K562 (cell line): ENCODE results near the gene LRRC7. TPM values are rescaled to one million over a fixed set of nuclear protein-coding genes. Genes with fewer than 3 reads are reported as not detected.

ENCODE experiments used
- ATAC-seq: fragments of 200-7000 bp; cut with Tn5 transposase; 3 replicates; pipeline ENCODE4 v1.9.1; 2020; ENCODE audit warnings: moderate library complexity
- BruUV-seq: library from RNA; stranded (reverse); fragments of 400-500 nt; replicated peaks from 2 replicates; lab custom pipeline; 2021; lab: Mats Ljungman, UMichigan
- CTCF ChIA-PET: fragments of 300-600 bp; formaldehyde crosslinking; extraction: SDS; loops from one replicate; lab custom pipeline; 2021; ENCODE audit warnings: low intra/inter-chr PET ratio; lab: Yijun Ruan, JAX
- POLR2A ChIA-PET: fragments of 300-600, 350-650 bp; sonication (Branson Sonifier 250); formaldehyde crosslinking; extraction: SDS; loops from one replicate; lab custom pipeline; 2021; ENCODE audit warnings: antibody characterized with exemption, inconsistent platforms; lab: Yijun Ruan, JAX
- DNase-seq, 4 experiments: peaks; one replicate each; pipeline versions ENCODE4 v3.0.0 to v3.0.0-alpha.2; 2011 to 2018; ENCODE audit warnings: low spot score in 3 of 4, mixed read lengths in 3 of 4; ENCODE audit errors: extremely low read depth in 1 of 4
- FAIRE-seq: peaks from 2 replicates; lab custom pipeline; 2011; peaks lifted over from hg19 to GRCh38; lab: Jason Lieb, UNC
- H2AFZ ChIP-seq: 2 replicates; pipeline ENCODE4 v1.6.0; 2011; ENCODE audit warnings: low read depth, low read length, control low read depth, inconsistent platforms
- H3K27ac ChIP-seq: fragments of 200-600 bp; 3 replicates; pipeline ENCODE4 v1.8.0; 2011; ENCODE audit warnings: low read depth, mild to moderate bottlenecking, control low read depth, inconsistent platforms, low read length, moderate library complexity, mixed read lengths; ENCODE audit errors: extremely low read depth
- H3K27me3 ChIP-seq, 2 experiments: fragments of 300-600 bp in 1 of 2; 2 replicates in 1 of 2; 3 replicates in 1 of 2; pipeline versions ENCODE4 v1.6.0 to v1.8.0; 2011; ENCODE audit warnings: inconsistent platforms in 2 of 2, low read length in 2 of 2, mild to moderate bottlenecking in 1 of 2, mixed read lengths in 1 of 2, moderate library complexity in 1 of 2; ENCODE audit not compliant: control insufficient read depth in 2 of 2, insufficient read depth in 2 of 2
- H3K36me3 ChIP-seq: fragments of 300-600 bp; 3 replicates; pipeline ENCODE4 v1.8.0; 2011; ENCODE audit warnings: mild to moderate bottlenecking, low read length, inconsistent platforms; ENCODE audit not compliant: control insufficient read depth, insufficient read depth
- H3K4me1 ChIP-seq, 2 experiments: fragments of 200-600 bp in 1 of 2; replicated peaks in 1 of 2; 2 replicates in 1 of 2; 3 replicates in 1 of 2; pipeline versions ENCODE4 v1.5.1 to v1.8.0; 2011; ENCODE audit warnings: inconsistent platforms in 2 of 2, low read length in 2 of 2, mild to moderate bottlenecking in 1 of 2, mixed read lengths in 1 of 2, moderate library complexity in 1 of 2; ENCODE audit not compliant: control insufficient read depth in 2 of 2, insufficient read depth in 2 of 2
- H3K4me2 ChIP-seq: 2 replicates; pipeline ENCODE4 v1.6.1; 2011; ENCODE audit warnings: low read length, control low read depth, inconsistent platforms, mixed read lengths; ENCODE audit not compliant: insufficient read depth
- H3K4me3 ChIP-seq: fragments of 200-600 bp; sonication (generic), shearing (Covaris generic); 2 replicates; pipeline ENCODE4 v1.5.1; 2016; ENCODE audit warnings: control low read depth, inconsistent platforms
- H3K79me2 ChIP-seq: fragments of 200-600 bp; 3 replicates; pipeline ENCODE4 v1.8.0; 2011; ENCODE audit warnings: low read length, inconsistent platforms; ENCODE audit not compliant: control insufficient read depth, insufficient read depth
- H3K9ac ChIP-seq, 2 experiments: 2 replicates each; pipeline versions ENCODE4 v1.6.0 to v1.6.1; 2011; ENCODE audit warnings: low read depth in 2 of 2, low read length in 2 of 2, control low read depth in 1 of 2, inconsistent platforms in 1 of 2, mild to moderate bottlenecking in 1 of 2, mixed read lengths in 1 of 2; ENCODE audit not compliant: insufficient read depth in 1 of 2
- H3K9me1 ChIP-seq: one replicate; pipeline ENCODE4 v1.6.0; 2011; ENCODE audit warnings: inconsistent platforms, mild to moderate bottlenecking, low read length, moderate library complexity; ENCODE audit not compliant: control insufficient read depth, insufficient read depth
- H3K9me3 ChIP-seq: replicated peaks from 2 replicates; pipeline ENCODE4 v1.5.1; 2011; ENCODE audit warnings: low read depth, low read length, inconsistent platforms; ENCODE audit not compliant: control insufficient read depth, insufficient read depth
- H4K20me1 ChIP-seq: replicated peaks from 2 replicates; pipeline ENCODE4 v1.6.1; 2011; ENCODE audit warnings: low read length, inconsistent platforms, mixed read lengths; ENCODE audit not compliant: control insufficient read depth, insufficient read depth
- CEBPG ChIP-seq, 3 experiments: fragments of 200-800 bp in 1 of 3; sonication (Bioruptor generic) in 1 of 3; sonication (generic) in 1 of 3; formaldehyde crosslinking in 1 of 3; IDR thresholded peaks in 2 of 3; conservative IDR thresholded peaks in 1 of 3; 2 replicates each; pipeline versions ENCODE4 v1.6.1 to v1.8.0; 2016 to 2022; ENCODE audit warnings: missing compliant biosample characterization in 2 of 3, missing genetic modification characterization in 2 of 3, mild to moderate bottlenecking in 1 of 3, missing genetic modification reagents in 1 of 3
- EP300 ChIP-seq: IDR thresholded peaks from 2 replicates; pipeline ENCODE4 v1.6.1; 2012; ENCODE audit warnings: low read length, improper control_type of control experiment
- HDAC8 ChIP-seq: fragments of 450-650 bp; IDR thresholded peaks from 2 replicates; pipeline ENCODE4 v1.6.1; 2016; ENCODE audit warnings: mild to moderate bottlenecking, missing genetic modification characterization, moderate library complexity, missing compliant biosample characterization
- KDM5B ChIP-seq: fragments of 200-600 bp; sonication (generic); IDR thresholded peaks from 2 replicates; pipeline ENCODE4 v1.6.1; 2012; ENCODE audit warnings: low read depth, mild to moderate bottlenecking, moderate library complexity, low read length, control low read depth, inconsistent platforms; ENCODE audit not compliant: insufficient replicate concordance
- RBM25 ChIP-seq: fragments of 200-400 bp; formaldehyde crosslinking; IDR thresholded peaks from 2 replicates; pipeline ENCODE4 v1.6.1; 2018; ENCODE audit warnings: low read length, low read depth, moderate library complexity; ENCODE audit not compliant: severe bottlenecking
- ZNF184 ChIP-seq: sonication (generic); formaldehyde crosslinking; IDR thresholded peaks from 2 replicates; pipeline ENCODE4 v1.5.0; 2020; ENCODE audit warnings: missing genetic modification reagents
- ZNF668 ChIP-seq: fragments of 250-450 bp; sonication (Bioruptor Pico); IDR thresholded peaks from 2 replicates; pipeline ENCODE4 v1.8.0; 2022; ENCODE audit warnings: mild to moderate bottlenecking, inconsistent platforms
- WGBS: fragments of 100-300 bp; shearing (Covaris generic); methylation state at CpG from one replicate; pipeline ENCODE4 v1.1.6; 2016; ENCODE audit warnings: low coverage, mixed read lengths; ENCODE audit not compliant: insufficient coverage; ENCODE audit errors: missing lambda C conversion rate; 5-methylcytosine and 5-hydroxymethylcytosine counted together
- in situ Hi-C: fragments of 300-500 bp; cut with MboI; formaldehyde crosslinking; loops from 4 replicates; pipeline ENCODE4 v1.15.0; 2018; ENCODE audit warnings: inconsistent platforms, mixed read lengths
- intact Hi-C: fragments of 100-400 bp; cut with micrococcal nuclease; formaldehyde crosslinking; loops from 2 replicates; pipeline ENCODE4 v1.14.2; 2022
- polyA plus RNA-seq, 8 experiments: library from polyadenylated mRNA; depleted of rRNA in 4 of 8; stranded (reverse) in 5 of 8; unstranded in 3 of 8; fragments of >200 nt; fragmentation: Nextera tagmentation in 2 of 8; fragmentation: Illumina TruSeq in 1 of 8; extraction: Ambion mirVana in 2 of 8; extraction: Trizol in 1 of 8; gene quantifications; 2 replicates each; pipeline versions ENCODE4 v1.2.1 to v1.2.3, GENCODE V29; 2011 to 2014; ENCODE audit warnings: inconsistent platforms in 1 of 8, missing spikeins in 1 of 8
- total RNA-seq, 7 experiments: library from RNA; depleted of rRNA in 6 of 7; stranded (reverse); fragments of >200 nt in 6 of 7; fragmentation: Illumina TruSeq in 2 of 7; extraction: Trizol in 2 of 7; gene quantifications; 2 replicates each; pipeline versions ENCODE4 v1.2.1 to v1.2.3, GENCODE V29; 2011 to 2021; ENCODE audit warnings: low replicate concordance in 1 of 7
- TF ChIP-seq, protein P1 (sequence below): conservative IDR thresholded peaks from 2 replicates; pipeline ENCODE4 v1.6.1; 2011; ENCODE audit warnings: low read depth, mild to moderate bottlenecking, low read length; ENCODE audit not compliant: control insufficient read depth
- TF ChIP-seq, protein P2 (sequence below): fragments of 450-650 bp; formaldehyde crosslinking; conservative IDR thresholded peaks from 2 replicates; pipeline ENCODE4 v1.4.0; 2022; ENCODE audit warnings: mild to moderate bottlenecking, missing genetic modification characterization
- TF ChIP-seq, protein P3 (sequence below): fragments of 250-450 bp; sonication (Bioruptor Pico); IDR thresholded peaks from 2 replicates; pipeline ENCODE4 v1.8.0; 2021; ENCODE audit warnings: borderline replicate concordance, mild to moderate bottlenecking, moderate library complexity; ENCODE audit not compliant: poor library complexity, severe bottlenecking
- TF ChIP-seq, protein P4 (sequence below): fragments of 450-650 bp; IDR thresholded peaks from 2 replicates; pipeline ENCODE4 v1.6.1; 2017; ENCODE audit warnings: antibody characterized with exemption
- TF ChIP-seq, protein P5 (sequence below): fragments of 450-650 bp; IDR thresholded peaks from 2 replicates; pipeline ENCODE4 v1.6.1; 2017; ENCODE audit warnings: mild to moderate bottlenecking, moderate library complexity
- TF ChIP-seq, protein P6 (sequence below): fragments of 450-650 bp; formaldehyde crosslinking; IDR thresholded peaks from 2 replicates; pipeline ENCODE4 v1.4.0; 2020; ENCODE audit warnings: mild to moderate bottlenecking, moderate library complexity

Gene LRRC7
- total and polyA plus RNA-seq, 9 of the 15 experiments (the other 6 are each of a cell fraction or from before 2014, with no cell fraction given), result 0.09 to 0.94 (median 0.49) TPM

DNA sequence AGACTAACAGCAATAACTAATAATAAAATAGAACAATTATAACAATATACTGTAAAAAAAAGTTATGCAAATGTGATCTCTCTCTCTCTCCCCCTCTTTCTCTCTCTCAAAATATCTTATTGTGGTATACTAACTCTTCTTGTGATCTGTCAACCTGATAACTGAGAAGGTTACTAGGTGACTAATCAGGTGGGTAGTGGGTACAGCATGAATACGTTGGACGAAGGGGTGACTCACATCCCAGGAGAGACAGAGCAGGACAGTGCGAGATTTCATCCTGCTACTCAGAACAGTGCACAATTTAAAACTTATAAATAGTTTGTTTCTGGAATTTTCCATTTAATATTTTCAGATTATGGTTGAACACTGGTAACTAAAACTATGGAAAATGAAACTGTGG, 380.1 kb downstream of the LRRC7 start:
- H3K9ac ChIP-seq, result no peak overlapping the region
- WGBS, result 2% methylated on average over 3 of the region's 3 CpGs
- H3K79me2 ChIP-seq, result no peaks in the 10 kb centered on the region
- ChIA-PET CTCF (no interaction called here), POLR2A (no interaction called here)
- H2AFZ ChIP-seq, result no peak overlapping the region
- H3K4me3 ChIP-seq, result no peak overlapping the region
- no peaks in the 10 kb centered on the region for H3K36me3 ChIP-seq
- no peak overlapping the region for H3K27ac ChIP-seq
- in situ Hi-C loops, result no loop called here
- H3K4me1 ChIP-seq, result no peaks in the 10 kb centered on the region
- no peaks in the 10 kb centered on the region for H3K9me1 ChIP-seq
- no peaks in the 10 kb centered on the region for H4K20me1 ChIP-seq
- ATAC-seq, result no peak
- intact Hi-C loops, result no loop called here
- no TSS peak for BruUV-seq
- DNase-seq, result no peak
- no peak for FAIRE-seq
- no peak overlapping the region for H3K4me2 ChIP-seq
- H3K9me3 ChIP-seq, result no peaks in the 10 kb centered on the region
- H3K27me3 ChIP-seq, result no peaks in the 10 kb centered on the region
- TF ChIP-seq, protein P1, sequence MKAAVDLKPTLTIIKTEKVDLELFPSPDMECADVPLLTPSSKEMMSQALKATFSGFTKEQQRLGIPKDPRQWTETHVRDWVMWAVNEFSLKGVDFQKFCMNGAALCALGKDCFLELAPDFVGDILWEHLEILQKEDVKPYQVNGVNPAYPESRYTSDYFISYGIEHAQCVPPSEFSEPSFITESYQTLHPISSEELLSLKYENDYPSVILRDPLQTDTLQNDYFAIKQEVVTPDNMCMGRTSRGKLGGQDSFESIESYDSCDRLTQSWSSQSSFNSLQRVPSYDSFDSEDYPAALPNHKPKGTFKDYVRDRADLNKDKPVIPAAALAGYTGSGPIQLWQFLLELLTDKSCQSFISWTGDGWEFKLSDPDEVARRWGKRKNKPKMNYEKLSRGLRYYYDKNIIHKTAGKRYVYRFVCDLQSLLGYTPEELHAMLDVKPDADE, result no peak
- TF ChIP-seq EP300 (no peak), RBM25 (no peak), HDAC8 (tag) (no peak), ZNF668 (CRISPR knock-in tag) (no peak), CEBPG (CRISPR knock-in tag; IDR thresholded peaks at IDR 0.05) (no peak), CEBPG (tag; conservative IDR thresholded peaks at IDR 0.05 in 1 of 2, IDR thresholded peaks at IDR 0.05 in 1 of 2) (no peak), KDM5B (no peak), ZNF184 (CRISPR knock-in tag) (no peak)
- TF ChIP-seq, protein P2, sequence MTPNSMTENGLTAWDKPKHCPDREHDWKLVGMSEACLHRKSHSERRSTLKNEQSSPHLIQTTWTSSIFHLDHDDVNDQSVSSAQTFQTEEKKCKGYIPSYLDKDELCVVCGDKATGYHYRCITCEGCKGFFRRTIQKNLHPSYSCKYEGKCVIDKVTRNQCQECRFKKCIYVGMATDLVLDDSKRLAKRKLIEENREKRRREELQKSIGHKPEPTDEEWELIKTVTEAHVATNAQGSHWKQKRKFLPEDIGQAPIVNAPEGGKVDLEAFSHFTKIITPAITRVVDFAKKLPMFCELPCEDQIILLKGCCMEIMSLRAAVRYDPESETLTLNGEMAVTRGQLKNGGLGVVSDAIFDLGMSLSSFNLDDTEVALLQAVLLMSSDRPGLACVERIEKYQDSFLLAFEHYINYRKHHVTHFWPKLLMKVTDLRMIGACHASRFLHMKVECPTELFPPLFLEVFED (CRISPR knock-in tag), result no peak
- TF ChIP-seq, protein P3, sequence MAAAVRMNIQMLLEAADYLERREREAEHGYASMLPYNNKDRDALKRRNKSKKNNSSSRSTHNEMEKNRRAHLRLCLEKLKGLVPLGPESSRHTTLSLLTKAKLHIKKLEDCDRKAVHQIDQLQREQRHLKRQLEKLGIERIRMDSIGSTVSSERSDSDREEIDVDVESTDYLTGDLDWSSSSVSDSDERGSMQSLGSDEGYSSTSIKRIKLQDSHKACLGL (CRISPR knock-in tag), result no peak
- TF ChIP-seq, protein P4, sequence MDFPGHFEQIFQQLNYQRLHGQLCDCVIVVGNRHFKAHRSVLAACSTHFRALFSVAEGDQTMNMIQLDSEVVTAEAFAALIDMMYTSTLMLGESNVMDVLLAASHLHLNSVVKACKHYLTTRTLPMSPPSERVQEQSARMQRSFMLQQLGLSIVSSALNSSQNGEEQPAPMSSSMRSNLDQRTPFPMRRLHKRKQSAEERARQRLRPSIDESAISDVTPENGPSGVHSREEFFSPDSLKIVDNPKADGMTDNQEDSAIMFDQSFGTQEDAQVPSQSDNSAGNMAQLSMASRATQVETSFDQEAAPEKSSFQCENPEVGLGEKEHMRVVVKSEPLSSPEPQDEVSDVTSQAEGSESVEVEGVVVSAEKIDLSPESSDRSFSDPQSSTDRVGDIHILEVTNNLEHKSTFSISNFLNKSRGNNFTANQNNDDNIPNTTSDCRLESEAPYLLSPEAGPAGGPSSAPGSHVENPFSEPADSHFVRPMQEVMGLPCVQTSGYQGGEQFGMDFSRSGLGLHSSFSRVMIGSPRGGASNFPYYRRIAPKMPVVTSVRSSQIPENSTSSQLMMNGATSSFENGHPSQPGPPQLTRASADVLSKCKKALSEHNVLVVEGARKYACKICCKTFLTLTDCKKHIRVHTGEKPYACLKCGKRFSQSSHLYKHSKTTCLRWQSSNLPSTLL, result no peak
- TF ChIP-seq, protein P5, sequence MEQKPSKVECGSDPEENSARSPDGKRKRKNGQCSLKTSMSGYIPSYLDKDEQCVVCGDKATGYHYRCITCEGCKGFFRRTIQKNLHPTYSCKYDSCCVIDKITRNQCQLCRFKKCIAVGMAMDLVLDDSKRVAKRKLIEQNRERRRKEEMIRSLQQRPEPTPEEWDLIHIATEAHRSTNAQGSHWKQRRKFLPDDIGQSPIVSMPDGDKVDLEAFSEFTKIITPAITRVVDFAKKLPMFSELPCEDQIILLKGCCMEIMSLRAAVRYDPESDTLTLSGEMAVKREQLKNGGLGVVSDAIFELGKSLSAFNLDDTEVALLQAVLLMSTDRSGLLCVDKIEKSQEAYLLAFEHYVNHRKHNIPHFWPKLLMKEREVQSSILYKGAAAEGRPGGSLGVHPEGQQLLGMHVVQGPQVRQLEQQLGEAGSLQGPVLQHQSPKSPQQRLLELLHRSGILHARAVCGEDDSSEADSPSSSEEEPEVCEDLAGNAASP, result no peak
- TF ChIP-seq, protein P6, sequence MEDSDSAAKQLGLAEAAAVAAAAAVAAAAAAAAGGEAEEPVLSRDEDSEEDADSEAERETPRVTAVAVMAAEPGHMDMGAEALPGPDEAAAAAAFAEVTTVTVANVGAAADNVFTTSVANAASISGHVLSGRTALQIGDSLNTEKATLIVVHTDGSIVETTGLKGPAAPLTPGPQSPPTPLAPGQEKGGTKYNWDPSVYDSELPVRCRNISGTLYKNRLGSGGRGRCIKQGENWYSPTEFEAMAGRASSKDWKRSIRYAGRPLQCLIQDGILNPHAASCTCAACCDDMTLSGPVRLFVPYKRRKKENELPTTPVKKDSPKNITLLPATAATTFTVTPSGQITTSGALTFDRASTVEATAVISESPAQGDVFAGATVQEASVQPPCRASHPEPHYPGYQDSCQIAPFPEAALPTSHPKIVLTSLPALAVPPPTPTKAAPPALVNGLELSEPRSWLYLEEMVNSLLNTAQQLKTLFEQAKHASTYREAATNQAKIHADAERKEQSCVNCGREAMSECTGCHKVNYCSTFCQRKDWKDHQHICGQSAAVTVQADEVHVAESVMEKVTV (CRISPR knock-in tag), result no peak
